H1 (cell line): ENCODE results near the gene ANKRD50. TPM values are rescaled to one million over a fixed set of nuclear protein-coding genes. Genes with fewer than 3 reads are reported as not detected.

ENCODE experiments used
- CTCF ChIA-PET: fragments of 300-600 bp; sonication (Branson Sonifier 250); formaldehyde crosslinking; loops from one replicate; lab custom pipeline; 2021; ENCODE audit not compliant: partially characterized antibody; lab: Charles Lee
- POLR2A ChIA-PET: fragments of 300-600 bp; sonication (Branson Sonifier 250); formaldehyde crosslinking; loops from one replicate; lab custom pipeline; 2021; ENCODE audit warnings: inconsistent platforms; ENCODE audit not compliant: partially characterized antibody; lab: Charles Lee
- DNase-seq, 2 experiments: peaks; one replicate each; pipeline versions ENCODE4 v3.0.0 to v3.0.0-alpha.2; 2010 to 2022; ENCODE audit warnings: low spot score in 2 of 2, low read depth in 1 of 2, mixed read lengths in 1 of 2
- FAIRE-seq: peaks from 2 replicates; lab custom pipeline; 2011; peaks lifted over from hg19 to GRCh38; lab: Jason Lieb, UNC
- H2AFZ ChIP-seq: 2 replicates; pipeline ENCODE4 v1.8.1; 2012; ENCODE audit warnings: low read length, inconsistent platforms
- H2AK5ac ChIP-seq: 2 replicates; pipeline ENCODE4 v1.6.1; 2013; ENCODE audit warnings: low read depth, low read length
- H2BK120ac ChIP-seq: replicated peaks from 2 replicates; pipeline ENCODE3; 2013; ENCODE audit warnings: low read depth, low read length, inconsistent platforms
- H2BK12ac ChIP-seq: 2 replicates; pipeline ENCODE4 v1.6.1; 2013; ENCODE audit warnings: low read depth, low read length
- H2BK15ac ChIP-seq: 2 replicates; pipeline ENCODE4 v1.6.1; 2013; ENCODE audit warnings: low read length
- H2BK20ac ChIP-seq: 2 replicates; pipeline ENCODE4 v1.6.1; 2013; ENCODE audit warnings: low read length
- H2BK5ac ChIP-seq: 2 replicates; pipeline ENCODE4 v1.6.1; 2013; ENCODE audit warnings: low read depth, low read length
- H3K14ac ChIP-seq: 2 replicates; pipeline ENCODE4 v1.6.1; 2013; ENCODE audit warnings: inconsistent platforms; ENCODE audit not compliant: insufficient read length
- H3K18ac ChIP-seq: 2 replicates; pipeline ENCODE4 v1.6.1; 2013; ENCODE audit warnings: low read length; ENCODE audit errors: extremely low read depth
- H3K23ac ChIP-seq: 2 replicates; pipeline ENCODE4 v1.6.1; 2013; ENCODE audit warnings: inconsistent platforms; ENCODE audit not compliant: insufficient read length
- H3K23me2 ChIP-seq: 2 replicates; pipeline ENCODE4 v1.6.1; 2013; ENCODE audit warnings: low read depth, low read length
- H3K27ac ChIP-seq: 2 replicates; pipeline ENCODE4 v1.6.1; 2011; ENCODE audit warnings: low read depth, low read length, inconsistent platforms
- H3K27me3 ChIP-seq, 4 experiments: replicated peaks in 1 of 4; 1 replicate in 1 of 4; 2 replicates in 3 of 4; pipeline versions ENCODE4 v1.6.1 to v1.8.1; 2011 to 2013; ENCODE audit warnings: low read length in 3 of 4, mild to moderate bottlenecking in 3 of 4, inconsistent platforms in 2 of 4, mixed read lengths in 2 of 4, moderate library complexity in 1 of 4; ENCODE audit not compliant: control insufficient read depth in 3 of 4, insufficient read depth in 3 of 4; ENCODE audit errors: extremely low read depth in 1 of 4
- H3K36me3 ChIP-seq, 4 experiments: 2 replicates each; pipeline versions ENCODE4 v1.6.1 to v1.8.1; 2011 to 2013; ENCODE audit warnings: mild to moderate bottlenecking in 4 of 4, low read length in 3 of 4, moderate library complexity in 2 of 4, control low read depth in 1 of 4, inconsistent platforms in 1 of 4; ENCODE audit not compliant: insufficient read depth in 4 of 4, control insufficient read depth in 2 of 4
- H3K4ac ChIP-seq: replicated peaks from 2 replicates; pipeline ENCODE3; 2013; ENCODE audit warnings: low read length, low read depth, mixed read lengths, inconsistent platforms; ENCODE audit not compliant: insufficient read length
- H3K4me1 ChIP-seq, 4 experiments: replicated peaks in 1 of 4; 1 replicate in 1 of 4; 2 replicates in 3 of 4; pipeline versions ENCODE4 v1.6.1 to v1.8.1; 2011 to 2013; ENCODE audit warnings: low read length in 3 of 4, inconsistent platforms in 2 of 4, mixed read lengths in 1 of 4; ENCODE audit not compliant: insufficient read depth in 4 of 4, control insufficient read depth in 3 of 4
- H3K4me2 ChIP-seq, 2 experiments: 2 replicates each; pipeline versions ENCODE4 v1.6.1 to v1.8.1; 2011 to 2013; ENCODE audit warnings: low read depth in 2 of 2, low read length in 2 of 2, control low read depth in 1 of 2, inconsistent platforms in 1 of 2, mild to moderate bottlenecking in 1 of 2; ENCODE audit not compliant: insufficient read depth in 1 of 2
- H3K4me3 ChIP-seq, 4 experiments: fragments of 200-600, 300-600 bp in 1 of 4; sonication (generic), shearing (Covaris generic), sonication (Bioruptor Twin) in 1 of 4; 2 replicates each; pipeline versions ENCODE4 v1.5.1 to v1.8.1; 2011 to 2016; ENCODE audit warnings: low read length in 4 of 4, low read depth in 3 of 4, control low read depth in 2 of 4, inconsistent platforms in 2 of 4, mild to moderate bottlenecking in 2 of 4, mixed read lengths in 1 of 4, moderate library complexity in 1 of 4; ENCODE audit not compliant: insufficient read depth in 2 of 4; ENCODE audit errors: extremely low read depth in 1 of 4
- H3K56ac ChIP-seq: replicated peaks from 2 replicates; pipeline ENCODE3; 2013; ENCODE audit warnings: low read depth, mild to moderate bottlenecking, mixed read lengths, low read length, inconsistent platforms; ENCODE audit not compliant: insufficient read length
- H3K79me1 ChIP-seq: 2 replicates; pipeline ENCODE4 v1.6.1; 2013; ENCODE audit warnings: low read depth, low read length, control low read depth
- H3K79me2 ChIP-seq, 2 experiments: 2 replicates each; pipeline versions ENCODE4 v1.6.1 to v1.8.1; 2012 to 2013; ENCODE audit warnings: low read length in 2 of 2, mild to moderate bottlenecking in 2 of 2, inconsistent platforms in 1 of 2; ENCODE audit not compliant: insufficient read depth in 2 of 2, control insufficient read depth in 1 of 2
- H3K9ac ChIP-seq, 4 experiments: replicated peaks in 1 of 4; 1 replicate in 1 of 4; 2 replicates in 3 of 4; pipeline versions ENCODE4 v1.6.1 to v1.8.1; 2011 to 2013; ENCODE audit warnings: low read depth in 3 of 4, low read length in 3 of 4, control low read depth in 2 of 4, mild to moderate bottlenecking in 2 of 4, moderate library complexity in 2 of 4, inconsistent platforms in 1 of 4; ENCODE audit errors: extremely low read depth in 1 of 4
- H3K9me3 ChIP-seq, 2 experiments: 2 replicates each; pipeline versions ENCODE4 v1.6.1 to v1.8.1; 2012 to 2013; ENCODE audit warnings: mild to moderate bottlenecking in 2 of 2, moderate library complexity in 2 of 2, control low read depth in 1 of 2, inconsistent platforms in 1 of 2, low read depth in 1 of 2, low read length in 1 of 2, mixed read lengths in 1 of 2; ENCODE audit not compliant: insufficient read depth in 2 of 2
- H4K20me1 ChIP-seq, 2 experiments: replicated peaks in 1 of 2; 2 replicates each; pipeline versions ENCODE3 to v1.8.1; 2011 to 2013; ENCODE audit warnings: inconsistent platforms in 2 of 2, low read length in 2 of 2, mild to moderate bottlenecking in 1 of 2; ENCODE audit not compliant: insufficient read depth in 2 of 2, control insufficient read depth in 1 of 2
- H4K5ac ChIP-seq: 2 replicates; pipeline ENCODE4 v1.6.1; 2013; ENCODE audit warnings: low read length, low read depth, mixed read lengths, inconsistent platforms; ENCODE audit not compliant: insufficient read length
- H4K8ac ChIP-seq: 2 replicates; pipeline ENCODE4 v1.8.0; 2013; ENCODE audit warnings: mild to moderate bottlenecking, moderate library complexity, low read length, inconsistent platforms; ENCODE audit not compliant: insufficient read depth; ENCODE audit errors: extremely low read depth
- H4K91ac ChIP-seq: replicated peaks from 2 replicates; pipeline ENCODE3; 2013; ENCODE audit warnings: low read length, mixed read lengths, inconsistent platforms; ENCODE audit not compliant: insufficient read length
- CEBPB ChIP-seq: IDR thresholded peaks from 2 replicates; pipeline ENCODE4 v1.6.1; 2012; ENCODE audit warnings: low read depth, low read length
- CHD2 ChIP-seq: IDR thresholded peaks from 2 replicates; pipeline ENCODE4 v1.6.1; 2012; ENCODE audit warnings: low read length, improper control_type of control experiment
- GTF2F1 ChIP-seq: IDR thresholded peaks from 2 replicates; pipeline ENCODE4 v1.6.1; 2012; ENCODE audit warnings: low read depth, low read length, improper control_type of control experiment, borderline replicate concordance
- MAX ChIP-seq: IDR thresholded peaks from 2 replicates; pipeline ENCODE4 v1.6.1; 2012; ENCODE audit warnings: inconsistent platforms
- POLR2A ChIP-seq, 2 experiments: IDR thresholded peaks; 1 replicate in 1 of 2; 2 replicates in 1 of 2; pipeline ENCODE4 v1.6.1; 2011; ENCODE audit warnings: low read depth in 2 of 2, low read length in 2 of 2, mild to moderate bottlenecking in 2 of 2; ENCODE audit errors: control extremely low read depth in 1 of 2
- SP2 ChIP-seq: IDR thresholded peaks from 2 replicates; pipeline ENCODE4 v1.6.1; 2012; ENCODE audit warnings: mild to moderate bottlenecking, low read length, inconsistent platforms
- WGBS, 2 experiments: shearing (Covaris generic) in 1 of 2; methylation state at CpG; one replicate each; pipeline versions ENCODE4 v1.1.6 to v1.1.7; 2013 to 2015; ENCODE audit warnings: low lambda C conversion rate in 2 of 2, mixed read lengths in 2 of 2, inconsistent platforms in 1 of 2, low coverage in 1 of 2, missing lambda C conversion rate in 1 of 2; ENCODE audit not compliant: insufficient replicate concordance in 2 of 2, insufficient coverage in 1 of 2, insufficient read length in 1 of 2; ENCODE audit errors: extremely low coverage in 1 of 2, missing lambda C conversion rate in 1 of 2; 5-methylcytosine and 5-hydroxymethylcytosine counted together
- polyA plus RNA-seq, 7 experiments: library from polyadenylated mRNA; depleted of rRNA in 3 of 7; stranded (reverse) in 5 of 7; unstranded in 2 of 7; fragments of >200 nt in 5 of 7; fragments of 200-250 nt in 2 of 7; gene quantifications; 1 replicate in 5 of 7; 2 replicates in 1 of 7; 4 replicates in 1 of 7; pipeline versions ENCODE4 v1.2.1 to v1.2.3, GENCODE V29; 2011 to 2013; ENCODE audit warnings: missing spikeins in 2 of 7, mixed read lengths in 2 of 7
- total RNA-seq: library from RNA; stranded (reverse); fragmentation: NEBNext Ultra II Directional; extraction: Animal tissue kit (Norgen Biotek cat#: 25700); gene quantifications from 2 replicates; pipeline ENCODE4 v1.2.1, GENCODE V29; 2021

The ANKRD50 gene
- total and polyA plus RNA-seq, 2 of the 8 experiments (the other 6 are each of a cell fraction or from before 2014, with no cell fraction given), result 8.5 to 25.0 TPM

GRCh38 chr4:124703154-124703553, 9.4 kb downstream of the ANKRD50 start:
- Histone ChIP-seq H4K8ac (no peak overlapping the region), H3K14ac (no peak overlapping the region), H3K18ac (no peak overlapping the region), H3K9ac (no peak overlapping the region), H2BK20ac (no peak overlapping the region), H2BK12ac (no peak overlapping the region), H3K4me1 (0 out of 7 replicates have a peak, but pooled peaks cover 0 to 2% (median 0%) of the 10 kb centered on the region in 4 experiments), H3K9me3 (no peaks in the 10 kb centered on the region), H2AFZ (no peak overlapping the region), H3K56ac (no peak overlapping the region), H3K4me2 (no peak overlapping the region), H3K4me3 (no peak overlapping the region), H2BK15ac (no peak overlapping the region), H3K27ac (no peak overlapping the region), H3K79me1 (no peaks in the 10 kb centered on the region), H3K23ac (no peak overlapping the region), H2BK5ac (no peak overlapping the region), H4K5ac (no peak overlapping the region), H3K27me3 (no peaks in the 10 kb centered on the region), H4K91ac (no peak overlapping the region), H2BK120ac (no peak overlapping the region), H3K23me2 (no peaks in the 10 kb centered on the region; the same call in 1 of the 2 replicates), H3K36me3 (peaks cover 0 to 30% (median 4%) of the 10 kb centered on the region in 4 experiments; a peak in 7 of 8 replicates), H4K20me1 (peaks cover 3 to 8% of the 10 kb centered on the region in 2 experiments), H3K79me2 (peaks cover 4 to 98% of the 10 kb centered on the region in 2 experiments; a peak in 3 of 4 replicates), H2AK5ac (no peak overlapping the region), H3K4ac (no peak overlapping the region)
- FAIRE-seq (no peak), DNase-seq (no peak)
- WGBS, 2 experiments, result 88% methylated on average over 6 of the region's 6 CpGs; no CpG with 5 or more reads in 1 of the 2 experiments
- ChIA-PET POLR2A (interaction anchor here (1.5 kb wide), 1 partner anchor 13 kb away, joined by 4 read pairs; no protein-coding TSS in a partner anchor), CTCF (no interaction called here)
- TF ChIP-seq SP2, result no peak
- TF ChIP-seq POLR2A (IDR thresholded peaks at IDR 0.05; ENCODE audit: control extremely low read depth in 1 of 2, low read depth in 2 of 2, low read length in 2 of 2), result no peak
- no peak for TF ChIP-seq GTF2F1
- no peak for TF ChIP-seq MAX
- no peak for TF ChIP-seq CHD2
- TF ChIP-seq CEBPB, result no peak
